Activated naive CD4-positive, alpha-beta T cell treated with anti-CD3 and anti-CD28 coated beads, Interleukin-2, amount 50 U/mL, for 24 hours (primary cell): ENCODE data around the gene SPRED3.
A peak's percentile ranks its signal among the peaks of the same experiment; 100 is the strongest.
"Not testable (repeated sequence)": the region's sequence is repeated elsewhere in the genome, so short reads cannot be mapped to it uniquely, and the experiment has no call there.

ENCODE experiments used
- H3K27ac Mint-ChIP-seq: one replicate; pipeline ENCODE4 v1.8.0; 2021; ENCODE audit warnings: mild to moderate bottlenecking, mixed read lengths
- H3K27me3 Mint-ChIP-seq: one replicate; pipeline ENCODE4 v1.8.0; 2021; ENCODE audit warnings: mixed read lengths
- H3K36me3 Mint-ChIP-seq: one replicate; pipeline ENCODE4 v1.8.0; 2021; ENCODE audit warnings: mixed read lengths
- H3K4me1 Mint-ChIP-seq: one replicate; pipeline ENCODE4 v1.8.0; 2021; ENCODE audit warnings: mixed read lengths
- H3K4me3 Mint-ChIP-seq: one replicate; pipeline ENCODE4 v1.8.0; 2021; ENCODE audit warnings: mild to moderate bottlenecking, mixed read lengths
- H3K9me3 Mint-ChIP-seq: one replicate; pipeline ENCODE4 v1.8.0; 2021; ENCODE audit warnings: mixed read lengths

SPRED3 gene

GRCh38 chr19:38362076-38362945 is 26.2 kb upstream of the SPRED3 start:
- no peaks in the 10 kb centered on the region for H3K9me3 Mint-ChIP-seq
- H3K4me3 Mint-ChIP-seq, result peak overlapping the region; percentile 83
- no peak overlapping the region for H3K27ac Mint-ChIP-seq
- peaks cover 9% of the 10 kb centered on the region for H3K27me3 Mint-ChIP-seq
- H3K4me1 Mint-ChIP-seq, result peaks cover 20% of the 10 kb centered on the region
- no peaks in the 10 kb centered on the region for H3K36me3 Mint-ChIP-seq

GRCh38 chr19:38362946-38363688 is 25.4 kb upstream of the SPRED3 start:
- H3K4me3 Mint-ChIP-seq, H3K27ac Mint-ChIP-seq, H3K36me3 Mint-ChIP-seq, H3K9me3 Mint-ChIP-seq, H3K27me3 Mint-ChIP-seq: not testable (repeated sequence)
- peaks cover 20% of the 10 kb centered on the region for H3K4me1 Mint-ChIP-seq

- no peak overlapping the region for H3K27ac Mint-ChIP-seq
- peaks cover 9% of the 10 kb centered on the region for H3K4me1 Mint-ChIP-seq
- no peaks in the 10 kb centered on the region for H3K36me3 Mint-ChIP-seq
- H3K9me3 Mint-ChIP-seq, result no peaks in the 10 kb centered on the region
- H3K4me3 Mint-ChIP-seq, result no peak overlapping the region
- peaks cover 6% of the 10 kb centered on the region for H3K27me3 Mint-ChIP-seq
Observed at GRCh38 chr19:38367041-38367440, 21.5 kb upstream of the SPRED3 start.

GRCh38 chr19:38369584-38369983 is 18.9 kb upstream of the SPRED3 start:
- Mint-ChIP-seq H3K36me3 (peaks cover under 1% of the 10 kb centered on the region), H3K4me3 (no peak overlapping the region), H3K9me3 (no peaks in the 10 kb centered on the region), H3K4me1 (peaks cover 5% of the 10 kb centered on the region), H3K27ac (no peak overlapping the region), H3K27me3 (peaks cover 6% of the 10 kb centered on the region)

- H3K4me3 Mint-ChIP-seq, result no peak overlapping the region
- peaks cover 12% of the 10 kb centered on the region for H3K4me1 Mint-ChIP-seq
- H3K36me3 Mint-ChIP-seq, result peaks cover 8% of the 10 kb centered on the region
- no peaks in the 10 kb centered on the region for H3K9me3 Mint-ChIP-seq
- no peak overlapping the region for H3K27ac Mint-ChIP-seq
- H3K27me3 Mint-ChIP-seq, result peaks cover 6% of the 10 kb centered on the region
Observed at GRCh38 chr19:38370299-38370698, 18.2 kb upstream of the SPRED3 start.

- peaks cover 6% of the 10 kb centered on the region for H3K27me3 Mint-ChIP-seq
- peaks cover 20% of the 10 kb centered on the region for H3K4me1 Mint-ChIP-seq
- H3K27ac Mint-ChIP-seq, result no peak overlapping the region
- no peaks in the 10 kb centered on the region for H3K9me3 Mint-ChIP-seq
- H3K36me3 Mint-ChIP-seq, result peaks cover 9% of the 10 kb centered on the region
- H3K4me3 Mint-ChIP-seq, result no peak overlapping the region
Observed at GRCh38 chr19:38371081-38371480, 17.4 kb upstream of the SPRED3 start.

GRCh38 chr19:38373907-38374331 is 14.6 kb upstream of the SPRED3 start:
- peaks cover 28% of the 10 kb centered on the region for H3K4me1 Mint-ChIP-seq
- peak overlapping the region; percentile 100 for H3K27ac Mint-ChIP-seq
- peaks cover 4% of the 10 kb centered on the region for H3K27me3 Mint-ChIP-seq
- peak overlapping the region; percentile 98 for H3K4me3 Mint-ChIP-seq
- H3K36me3 Mint-ChIP-seq, result peaks cover 12% of the 10 kb centered on the region
- H3K9me3 Mint-ChIP-seq, result no peaks in the 10 kb centered on the region

GRCh38 chr19:38374332-38375097 is 14.0 kb upstream of the SPRED3 start, which contains the start of gene PSMD8:
PSMD8 (plus strand) TSS chr19:38374571; CDS start chr19:38374602, 31 bp downstream.
- Mint-ChIP-seq H3K36me3 (peaks cover 14% of the 10 kb centered on the region), H3K4me1 (peaks cover 30% of the 10 kb centered on the region), H3K27me3 (peaks cover 2% of the 10 kb centered on the region), H3K9me3 (no peaks in the 10 kb centered on the region), H3K27ac (peak within 1 kb of the TSS; percentile 100), H3K4me3 (peak within 1 kb of the TSS; percentile 98)

GRCh38 chr19:38375098-38375493 is 13.4 kb upstream of the SPRED3 start:
- Mint-ChIP-seq H3K4me3 (peak overlapping the region; percentile 98), H3K27ac (peak overlapping the region; percentile 100), H3K36me3 (peaks cover 16% of the 10 kb centered on the region), H3K9me3 (no peaks in the 10 kb centered on the region), H3K27me3 (peaks cover 1% of the 10 kb centered on the region), H3K4me1 (peaks cover 32% of the 10 kb centered on the region)

- Mint-ChIP-seq H3K4me3 (peak overlapping the region; percentile 98), H3K9me3 (no peaks in the 10 kb centered on the region), H3K27ac (no peak overlapping the region)
Observed at GRCh38 chr19:38375748-38376147, 12.7 kb upstream of the SPRED3 start.

GRCh38 chr19:38376576-38376975 is 11.9 kb upstream of the SPRED3 start:
- Mint-ChIP-seq H3K4me3 (peak overlapping the region; percentile 98), H3K36me3 (peaks cover 26% of the 10 kb centered on the region), H3K9me3 (no peaks in the 10 kb centered on the region), H3K4me1 (peaks cover 32% of the 10 kb centered on the region), H3K27ac (no peak overlapping the region), H3K27me3 (no peaks in the 10 kb centered on the region)

More at GRCh38 chr19:38375748-38376147, 12.7 kb upstream of the SPRED3 start:
- peaks cover 1% of the 10 kb centered on the region for H3K27me3 Mint-ChIP-seq
- peaks cover 32% of the 10 kb centered on the region for H3K4me1 Mint-ChIP-seq
- H3K36me3 Mint-ChIP-seq, result peaks cover 20% of the 10 kb centered on the region

GRCh38 chr19:38377052-38377451 is 11.4 kb upstream of the SPRED3 start:
- Mint-ChIP-seq H3K36me3 (peaks cover 31% of the 10 kb centered on the region), H3K27ac (no peak overlapping the region), H3K9me3 (no peaks in the 10 kb centered on the region), H3K4me1 (peaks cover 32% of the 10 kb centered on the region), H3K4me3 (peak overlapping the region; percentile 98), H3K27me3 (no peaks in the 10 kb centered on the region)

GRCh38 chr19:38378866-38379265 is 9.6 kb upstream of the SPRED3 start:
- H3K36me3 Mint-ChIP-seq, result peaks cover 37% of the 10 kb centered on the region

GRCh38 chr19:38381138-38381537 is 7.4 kb upstream of the SPRED3 start:
- no peak overlapping the region for H3K4me3 Mint-ChIP-seq
- H3K27me3 Mint-ChIP-seq, result no peaks in the 10 kb centered on the region
- H3K4me1 Mint-ChIP-seq, result peaks cover 17% of the 10 kb centered on the region
- no peak overlapping the region for H3K27ac Mint-ChIP-seq
- no peaks in the 10 kb centered on the region for H3K9me3 Mint-ChIP-seq
- H3K36me3 Mint-ChIP-seq, result peaks cover 32% of the 10 kb centered on the region

More at GRCh38 chr19:38378866-38379265, 9.6 kb upstream of the SPRED3 start:
- no peaks in the 10 kb centered on the region for H3K9me3 Mint-ChIP-seq
- peaks cover 32% of the 10 kb centered on the region for H3K4me1 Mint-ChIP-seq
- H3K4me3 Mint-ChIP-seq, result no peak overlapping the region
- no peak overlapping the region for H3K27ac Mint-ChIP-seq
- no peaks in the 10 kb centered on the region for H3K27me3 Mint-ChIP-seq

- Mint-ChIP-seq H3K36me3 (peaks cover 32% of the 10 kb centered on the region), H3K4me3 (no peak overlapping the region), H3K27me3 (peaks cover 5% of the 10 kb centered on the region), H3K9me3 (no peaks in the 10 kb centered on the region), H3K27ac (no peak overlapping the region), H3K4me1 (peaks cover 19% of the 10 kb centered on the region)
Observed at GRCh38 chr19:38383184-38383583, 5.3 kb upstream of the SPRED3 start.
